Non-pigmented ciliary epithelial cell (primary cell): ENCODE measurements around the gene MSRB1.

ENCODE experiments used
- DNase-seq: peaks from one replicate; pipeline ENCODE4 v3.0.0-alpha.2; 2010; ENCODE audit warnings: low read depth

Gene MSRB1

DNA sequence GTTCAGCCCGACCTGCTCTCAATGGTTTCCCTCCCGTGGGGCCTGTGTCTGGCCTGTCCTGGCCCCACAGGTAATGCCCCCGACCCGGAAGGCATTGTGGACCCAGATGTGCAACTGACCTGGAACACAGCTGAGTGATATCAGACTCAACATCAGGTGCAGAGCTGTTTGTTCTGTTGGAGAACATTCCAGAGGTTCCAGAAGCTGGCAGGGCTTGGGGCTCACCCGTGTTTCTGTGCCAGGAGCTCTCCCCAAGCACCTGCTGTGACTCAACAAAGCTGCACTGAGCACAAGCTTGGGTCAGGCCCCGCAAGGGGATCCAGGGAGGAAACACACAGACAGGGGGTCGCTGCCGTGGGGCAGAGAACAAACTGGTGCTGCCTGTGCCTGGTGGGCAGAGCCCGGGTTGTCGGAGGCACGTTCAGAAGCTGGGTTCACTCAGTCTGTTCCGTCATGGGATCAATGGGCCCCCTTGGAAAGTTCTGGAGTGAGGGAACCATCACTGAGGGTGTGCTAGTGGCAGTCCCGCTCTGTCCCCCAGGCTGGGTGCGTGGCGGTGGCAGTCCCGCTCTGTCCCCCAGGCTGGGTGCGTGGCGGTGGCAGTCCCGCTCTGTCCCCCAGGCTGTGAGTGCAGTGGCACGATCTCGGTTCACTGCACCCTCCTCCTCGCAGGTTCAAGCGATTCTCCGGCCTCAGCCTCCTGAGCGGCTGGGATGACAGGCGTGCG, 46.9 kb downstream of the MSRB1 start:
- no peak for DNase-seq

DNA sequence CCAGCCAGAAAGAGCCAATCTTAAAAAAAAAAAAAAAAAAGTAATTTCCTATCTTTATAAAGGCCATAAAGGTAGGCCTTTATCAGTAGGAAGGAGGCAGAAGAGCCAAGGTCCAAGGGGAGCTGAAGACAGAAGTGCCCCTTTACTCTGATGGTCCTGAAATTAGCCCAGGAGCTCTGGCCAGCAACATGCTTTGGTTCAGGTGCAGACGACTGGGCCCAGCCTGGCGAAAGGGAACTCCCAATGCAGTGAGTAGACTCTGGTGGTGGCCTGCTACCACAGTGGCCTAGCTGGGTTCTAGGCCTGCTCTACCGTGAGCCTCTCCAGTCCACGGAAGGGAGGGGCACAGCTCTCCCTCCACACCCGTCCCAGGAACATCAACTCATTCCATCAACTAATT, 47.9 kb downstream of the MSRB1 start:
- DNase-seq, result no peak

DNA sequence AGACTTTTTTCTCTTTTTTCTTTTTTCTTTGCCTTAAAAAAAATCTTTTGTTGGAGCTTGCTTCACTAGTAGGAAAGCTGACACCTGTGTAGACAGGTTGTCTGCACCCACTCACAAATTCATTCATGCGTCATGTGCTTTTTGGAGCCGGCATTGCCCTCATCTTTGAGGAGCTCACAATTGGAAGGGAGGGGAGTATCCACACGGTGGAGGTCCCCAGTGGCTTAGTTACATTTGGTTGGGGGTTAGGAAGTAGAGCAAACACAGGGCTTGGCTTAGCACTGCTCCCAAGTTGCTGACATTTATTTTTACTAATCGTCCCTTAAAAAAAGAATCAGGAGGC, 52.3 kb downstream of the MSRB1 start:
- DNase-seq, result no peak

DNA sequence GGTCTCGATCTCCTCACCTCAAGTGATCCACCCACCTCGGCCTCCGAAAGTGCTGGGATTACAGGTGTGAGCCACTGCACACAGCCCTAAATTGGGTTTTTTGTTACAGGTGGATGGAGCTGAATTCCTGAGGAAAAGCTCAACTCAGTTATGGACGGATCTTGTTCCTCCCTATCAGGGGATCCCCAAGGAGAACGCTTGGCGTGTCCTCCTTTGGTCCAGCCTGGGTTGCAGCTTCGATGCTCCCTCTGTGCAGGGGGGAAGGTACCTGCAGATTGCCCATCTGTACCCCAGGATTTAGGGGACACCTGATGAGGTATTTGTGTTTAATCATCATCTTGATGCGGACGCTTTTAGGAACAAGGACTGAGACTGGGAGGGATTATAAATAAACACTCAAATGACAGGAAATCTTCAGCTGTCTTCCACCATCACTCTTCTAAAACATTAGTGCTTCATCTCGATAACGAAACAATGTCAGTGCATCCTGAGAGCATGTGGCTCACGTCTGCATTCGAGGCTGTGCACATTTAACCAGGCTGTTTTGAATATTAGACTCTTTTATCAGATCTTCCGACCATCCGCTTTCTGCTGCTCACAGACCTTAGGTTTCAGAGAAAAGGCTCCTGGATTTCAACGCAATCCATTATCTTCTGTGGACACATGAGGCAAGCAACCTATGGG, 52.8 kb downstream of the MSRB1 start:
- DNase-seq, result no peak
